AG04450 (cell line): Measurements from ENCODE around the gene STK35. TPM values are rescaled to one million over a fixed set of nuclear protein-coding genes. Genes with fewer than 3 reads are reported as not detected.
A peak's percentile ranks its signal among the peaks of the same experiment; 100 is the strongest.

Experiments
- CTCF ChIA-PET: fragments of 300-600, 350-600 bp; formaldehyde crosslinking; extraction: SDS; loops from one replicate; lab custom pipeline; 2022; ENCODE audit warnings: antibody characterized with exemption, inconsistent platforms; lab: Charles Lee
- POLR2A ChIA-PET: fragments of 350-600 bp; formaldehyde crosslinking; extraction: SDS; loops from one replicate; lab custom pipeline; 2021; ENCODE audit warnings: antibody characterized with exemption, inconsistent platforms; lab: Yijun Ruan, JAX
- DNase-seq: peaks from one replicate; pipeline ENCODE4 v3.0.0-alpha.2; 2011; ENCODE audit warnings: low read depth, low spot score
- H3K27ac ChIP-seq: one replicate; pipeline ENCODE4 v1.5.1; 2012; ENCODE audit warnings: low read depth, low read length, control low read depth
- H3K27me3 ChIP-seq: one replicate; pipeline ENCODE4 v1.6.0; 2012; ENCODE audit warnings: low read length; ENCODE audit not compliant: control insufficient read depth, insufficient read depth
- H3K4me3 ChIP-seq: 2 replicates; pipeline ENCODE4 v1.5.1; 2011; ENCODE audit warnings: mild to moderate bottlenecking, low read depth, low read length, control low read depth
- H3K9me3 ChIP-seq: 2 replicates; pipeline ENCODE4 v1.5.1; 2012; ENCODE audit warnings: low read length; ENCODE audit not compliant: control insufficient read depth, insufficient read depth
- polyA minus RNA-seq: library from RNA; depleted of rRNA, polyadenylated mRNA; stranded (reverse); fragments of >200 nt; gene quantifications from 2 replicates; pipeline ENCODE4 v1.2.3, GENCODE V29; 2011; rRNA and poly(A)+ RNA removed
- polyA plus RNA-seq: library from polyadenylated mRNA; depleted of rRNA; stranded (reverse); fragments of >200 nt; gene quantifications from 2 replicates; pipeline ENCODE4 v1.2.3, GENCODE V29; 2011; rRNA removed
- TF ChIP-seq, protein P1 (sequence below): IDR thresholded peaks from 2 replicates; pipeline ENCODE4 v1.5.1; 2011; ENCODE audit warnings: low read depth, low read length, control low read depth, inconsistent platforms

Gene STK35
- 8.0 and 9.3 TPM in 2 replicates for polyA plus RNA-seq
- 12.0 and 15.6 TPM in 2 replicates for polyA minus RNA-seq

- H3K9me3 ChIP-seq = no peaks in the 10 kb centered on the region; the same call in 1 of the 2 replicates
- H3K4me3 ChIP-seq = peak within 1 kb of the TSS; percentile 98
- H3K27ac ChIP-seq = peak within 1 kb of the TSS; percentile 100
- TF ChIP-seq, protein P1, sequence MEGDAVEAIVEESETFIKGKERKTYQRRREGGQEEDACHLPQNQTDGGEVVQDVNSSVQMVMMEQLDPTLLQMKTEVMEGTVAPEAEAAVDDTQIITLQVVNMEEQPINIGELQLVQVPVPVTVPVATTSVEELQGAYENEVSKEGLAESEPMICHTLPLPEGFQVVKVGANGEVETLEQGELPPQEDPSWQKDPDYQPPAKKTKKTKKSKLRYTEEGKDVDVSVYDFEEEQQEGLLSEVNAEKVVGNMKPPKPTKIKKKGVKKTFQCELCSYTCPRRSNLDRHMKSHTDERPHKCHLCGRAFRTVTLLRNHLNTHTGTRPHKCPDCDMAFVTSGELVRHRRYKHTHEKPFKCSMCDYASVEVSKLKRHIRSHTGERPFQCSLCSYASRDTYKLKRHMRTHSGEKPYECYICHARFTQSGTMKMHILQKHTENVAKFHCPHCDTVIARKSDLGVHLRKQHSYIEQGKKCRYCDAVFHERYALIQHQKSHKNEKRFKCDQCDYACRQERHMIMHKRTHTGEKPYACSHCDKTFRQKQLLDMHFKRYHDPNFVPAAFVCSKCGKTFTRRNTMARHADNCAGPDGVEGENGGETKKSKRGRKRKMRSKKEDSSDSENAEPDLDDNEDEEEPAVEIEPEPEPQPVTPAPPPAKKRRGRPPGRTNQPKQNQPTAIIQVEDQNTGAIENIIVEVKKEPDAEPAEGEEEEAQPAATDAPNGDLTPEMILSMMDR = no peak
- H3K27me3 ChIP-seq = no peaks in the 10 kb centered on the region
- DNase-seq = no peak
- CTCF ChIA-PET = interaction anchor here (1.2 to 1.6 kb wide), 2 partner anchors 30 to 324 kb away, joined by 4 read pairs; no protein-coding TSS in a partner anchor
- POLR2A ChIA-PET = interaction anchor here (2.3 kb wide), 1 partner anchor 22 kb away, joined by 10 read pairs; no protein-coding TSS in a partner anchor
These were observed at the start of gene STK35 for GRCh38 chr20:2101057-2101864. STK35 (plus strand) TSS chr20:2101827; CDS start chr20:2101882, 55 bp downstream.

GRCh38 chr20:2051946-2052345 is 49.7 kb upstream of the STK35 start:
- no peak for DNase-seq

DNA sequence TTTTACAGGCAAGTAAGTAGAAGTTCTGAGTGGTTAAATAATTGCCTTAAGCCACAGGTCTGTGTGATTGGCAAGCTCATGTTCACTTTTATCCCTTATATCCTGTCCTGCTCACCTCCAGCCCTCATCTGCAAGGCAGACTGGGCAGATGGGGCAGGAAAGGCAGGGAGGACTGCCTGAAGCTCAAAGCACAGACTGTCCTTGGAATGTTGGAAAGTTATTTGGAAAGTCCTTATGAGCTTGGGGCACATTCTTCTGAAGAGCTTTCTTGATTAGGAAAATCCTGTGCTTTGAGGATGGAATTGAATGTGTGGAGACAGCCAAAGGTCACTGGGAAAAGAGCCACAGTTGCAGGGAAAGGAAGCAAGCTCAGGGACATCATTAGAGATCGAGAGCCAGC is 48.9 kb upstream of the STK35 start:
- TF ChIP-seq, protein P1 = no peak
- no peak overlapping the region for H3K27ac ChIP-seq
- no peaks in the 10 kb centered on the region for H3K9me3 ChIP-seq
- no peak overlapping the region for H3K4me3 ChIP-seq
- H3K27me3 ChIP-seq = peaks cover 3% of the 10 kb centered on the region
- ChIA-PET POLR2A (no interaction called here), CTCF (no interaction called here)
- DNase-seq = no peak

More at GRCh38 chr20:2051946-2052345, 49.7 kb upstream of the STK35 start:
- ChIA-PET CTCF (no interaction called here), POLR2A (no interaction called here)
- Histone ChIP-seq H3K27me3 (peaks cover 3% of the 10 kb centered on the region), H3K9me3 (no peaks in the 10 kb centered on the region), H3K4me3 (no peak overlapping the region), H3K27ac (no peak overlapping the region)
- TF ChIP-seq, protein P1 = no peak

GRCh38 chr20:2053615-2054014 is 48.0 kb upstream of the STK35 start:
- H3K9me3 ChIP-seq = no peaks in the 10 kb centered on the region
- no peak for DNase-seq
- no peak overlapping the region for H3K27ac ChIP-seq
- POLR2A ChIA-PET = no interaction called here
- H3K4me3 ChIP-seq = no peak overlapping the region
- TF ChIP-seq, protein P1 = no peak
- H3K27me3 ChIP-seq = peaks cover 3% of the 10 kb centered on the region
- CTCF ChIA-PET = no interaction called here

GRCh38 chr20:2054911-2055310 is 46.7 kb upstream of the STK35 start:
- no peak for DNase-seq
- CTCF ChIA-PET = interaction anchor here (1.2 kb wide), 1 partner anchor 15 kb away, joined by 3 read pairs; no protein-coding TSS in a partner anchor
- no peak overlapping the region for H3K27ac ChIP-seq
- POLR2A ChIA-PET = no interaction called here
- no peaks in the 10 kb centered on the region for H3K27me3 ChIP-seq
- no peaks in the 10 kb centered on the region for H3K9me3 ChIP-seq
- TF ChIP-seq, protein P1 = no peak
- H3K4me3 ChIP-seq = no peak overlapping the region
